22Rv1 (cell line): ENCODE data around the gene ERN1.
A peak's percentile ranks its signal among the peaks of the same experiment; 100 is the strongest.
"Not testable (repeated sequence)": the region's sequence is repeated elsewhere in the genome, so short reads cannot be mapped to it uniquely, and the experiment has no call there.

ENCODE experiments used
- H3K27ac ChIP-seq: fragments of 450-650 bp; 2 replicates; pipeline ENCODE4 v1.5.1; 2017
- CTCF ChIP-seq: fragments of 450-650 bp; IDR thresholded peaks from 2 replicates; pipeline ENCODE4 v1.5.1; 2017; ENCODE audit warnings: mild to moderate bottlenecking
- ZFX ChIP-seq: fragments of 450-650 bp; IDR thresholded peaks from 2 replicates; pipeline ENCODE4 v1.6.1; 2017; ENCODE audit warnings: antibody characterized with exemption, borderline replicate concordance

ERN1 gene

GRCh38 chr17:64025732-64026294 lies 104.1 kb downstream of the ERN1 start:
- no peak overlapping the region for H3K27ac ChIP-seq

GRCh38 chr17:64024781-64025731 lies 104.9 kb downstream of the ERN1 start:
- no peak overlapping the region for H3K27ac ChIP-seq
- TF ChIP-seq CTCF (no peak), ZFX (no peak)

More at GRCh38 chr17:64025732-64026294, 104.1 kb downstream of the ERN1 start:
- TF ChIP-seq CTCF (peak; percentile 97), ZFX (no peak)

GRCh38 chr17:64024215-64024654 lies 105.7 kb downstream of the ERN1 start:
- TF ChIP-seq CTCF (no peak), ZFX (no peak)
- H3K27ac ChIP-seq: no peak overlapping the region

- no peak for TF ChIP-seq CTCF
- TF ChIP-seq ZFX: no peak
Measured at GRCh38 chr17:64022611-64023063, 107.3 kb downstream of the ERN1 start.

GRCh38 chr17:64020056-64020766 lies 109.7 kb downstream of the ERN1 start, which contains the start of gene ICAM2:
TSS of gene ICAM2 (minus strand) at chr17:64020633. CDS start at chr17:64006691, 13,942 bp downstream.
- no peak within 1 kb of the TSS for H3K27ac ChIP-seq
- TF ChIP-seq ZFX (no peak), CTCF (no peak)

More at GRCh38 chr17:64022611-64023063, 107.3 kb downstream of the ERN1 start:
- no peak overlapping the region for H3K27ac ChIP-seq

- not testable (repeated sequence) for H3K27ac ChIP-seq
Measured at GRCh38 chr17:64019551-64019961, 110.4 kb downstream of the ERN1 start.

GRCh38 chr17:64017381-64017980 lies 112.5 kb downstream of the ERN1 start:
- H3K27ac ChIP-seq: no peak overlapping the region
- TF ChIP-seq ZFX: no peak
- peak; percentile 28 for TF ChIP-seq CTCF
